Raji (cell line): ENCODE results near the gene CBL.

Experiments
- POLR2A ChIP-seq: IDR thresholded peaks from 2 replicates; pipeline ENCODE4 v1.6.1; 2011; ENCODE audit warnings: low read depth, low read length, control low read depth; ENCODE audit not compliant: insufficient read depth

Gene CBL

GRCh38 chr11:119320776-119321524, 114.8 kb downstream of the CBL start:
- peak; percentile 61 for TF ChIP-seq POLR2A

DNA sequence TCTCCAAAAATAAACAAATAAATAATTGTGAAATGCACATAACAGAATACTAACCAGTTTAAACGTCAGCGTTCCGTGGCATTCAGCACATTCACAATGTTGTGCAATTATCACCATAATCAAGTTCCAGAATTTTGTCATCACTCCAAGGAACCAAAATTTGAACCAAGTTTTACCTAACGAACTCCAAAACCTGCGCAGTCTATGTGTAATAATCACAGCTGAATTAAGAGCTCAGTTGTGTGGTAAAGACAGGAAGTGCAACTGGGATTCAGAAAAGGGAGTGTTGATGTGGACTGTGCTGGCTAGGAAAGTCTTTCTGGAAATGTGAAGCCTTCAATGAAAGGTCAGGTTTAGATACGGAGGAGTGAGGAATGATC, 116.2 kb downstream of the CBL start:
- no peak for TF ChIP-seq POLR2A

GRCh38 chr11:119322921-119323531, 116.9 kb downstream of the CBL start:
- no peak for TF ChIP-seq POLR2A

DNA sequence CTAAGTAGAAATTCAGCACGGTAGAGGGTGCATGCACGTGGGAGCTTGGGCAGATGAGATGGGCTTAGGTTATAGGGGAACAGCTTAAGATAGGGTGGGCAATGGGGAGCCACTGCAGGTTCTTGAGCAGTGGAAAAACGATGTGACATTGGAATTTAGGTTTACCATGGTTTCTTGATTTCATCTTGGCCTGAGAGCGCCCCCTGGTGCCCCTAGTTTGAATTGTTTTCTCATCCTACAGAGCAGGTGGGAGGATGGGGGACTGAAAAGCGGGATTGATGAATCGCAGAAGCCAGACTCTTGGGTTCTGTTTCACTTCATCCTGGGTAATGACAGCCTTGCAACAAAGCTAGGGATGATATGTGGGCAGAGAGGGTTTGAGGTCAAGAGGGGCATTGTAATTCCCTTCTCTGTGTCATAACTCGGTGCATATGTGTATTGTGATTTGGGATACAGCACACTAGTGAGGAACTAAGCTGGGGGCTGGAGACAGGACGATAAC, 117.4 kb downstream of the CBL start:
- TF ChIP-seq POLR2A, result no peak

GRCh38 chr11:119324189-119324588, 118.0 kb downstream of the CBL start:
- TF ChIP-seq POLR2A, result no peak

- no peak for TF ChIP-seq POLR2A
These were observed 123.2 kb downstream of the CBL start for GRCh38 chr11:119329320-119329719.

DNA sequence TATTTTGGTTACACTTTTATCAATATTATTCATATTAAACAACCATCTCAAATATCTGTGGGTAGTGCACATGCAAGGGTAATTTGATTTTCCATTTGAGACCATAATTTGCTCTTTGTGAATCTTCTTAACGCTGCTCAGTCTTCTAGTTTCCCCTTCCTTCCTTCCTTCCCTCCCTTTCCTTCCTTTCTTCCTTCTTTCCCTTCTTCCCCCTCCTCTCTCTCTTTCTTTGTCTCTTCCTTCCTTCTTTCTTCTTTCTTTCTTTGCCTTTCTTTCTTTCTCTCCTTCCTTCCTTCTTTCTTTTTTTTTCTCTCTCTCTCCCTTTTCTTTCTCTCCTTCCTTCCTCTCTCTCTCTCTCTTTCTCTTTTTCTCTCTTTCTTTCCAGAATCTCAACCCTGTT, 124.1 kb downstream of the CBL start:
- no peak for TF ChIP-seq POLR2A

- no peak for TF ChIP-seq POLR2A
These were observed 126.1 kb downstream of the CBL start for GRCh38 chr11:119332111-119332765.

GRCh38 chr11:119334174-119334930, 128.2 kb downstream of the CBL start, which contains the start of gene RNF26:
TSS of gene RNF26 (plus strand) at chr11:119334527. CDS start at chr11:119335123, 596 bp downstream.
- peak; percentile 75 for TF ChIP-seq POLR2A

DNA sequence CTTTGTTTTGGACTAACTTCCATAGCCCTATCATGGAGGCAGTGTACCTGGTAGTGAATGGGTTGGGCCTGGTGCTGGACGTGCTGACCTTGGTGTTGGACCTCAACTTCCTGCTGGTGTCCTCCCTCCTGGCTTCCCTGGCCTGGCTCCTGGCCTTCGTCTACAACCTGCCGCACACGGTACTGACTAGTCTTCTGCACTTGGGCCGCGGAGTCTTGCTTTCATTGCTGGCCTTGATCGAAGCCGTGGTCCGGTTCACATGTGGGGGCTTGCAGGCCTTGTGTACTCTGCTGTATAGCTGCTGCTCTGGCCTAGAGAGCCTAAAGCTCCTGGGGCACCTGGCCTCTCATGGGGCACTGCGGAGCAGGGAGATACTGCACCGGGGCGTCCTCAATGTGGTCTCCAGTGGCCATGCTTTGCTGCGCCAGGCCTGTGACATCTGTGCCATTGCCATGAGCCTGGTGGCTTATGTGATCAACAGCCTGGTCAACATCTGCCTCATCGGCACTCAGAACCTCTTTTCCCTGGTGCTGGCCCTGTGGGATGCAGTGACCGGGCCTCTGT, 129.0 kb downstream of the CBL start:
- TF ChIP-seq POLR2A, result 0 out of 2 replicates have a peak, but pooled peaks have one; percentile 16

DNA sequence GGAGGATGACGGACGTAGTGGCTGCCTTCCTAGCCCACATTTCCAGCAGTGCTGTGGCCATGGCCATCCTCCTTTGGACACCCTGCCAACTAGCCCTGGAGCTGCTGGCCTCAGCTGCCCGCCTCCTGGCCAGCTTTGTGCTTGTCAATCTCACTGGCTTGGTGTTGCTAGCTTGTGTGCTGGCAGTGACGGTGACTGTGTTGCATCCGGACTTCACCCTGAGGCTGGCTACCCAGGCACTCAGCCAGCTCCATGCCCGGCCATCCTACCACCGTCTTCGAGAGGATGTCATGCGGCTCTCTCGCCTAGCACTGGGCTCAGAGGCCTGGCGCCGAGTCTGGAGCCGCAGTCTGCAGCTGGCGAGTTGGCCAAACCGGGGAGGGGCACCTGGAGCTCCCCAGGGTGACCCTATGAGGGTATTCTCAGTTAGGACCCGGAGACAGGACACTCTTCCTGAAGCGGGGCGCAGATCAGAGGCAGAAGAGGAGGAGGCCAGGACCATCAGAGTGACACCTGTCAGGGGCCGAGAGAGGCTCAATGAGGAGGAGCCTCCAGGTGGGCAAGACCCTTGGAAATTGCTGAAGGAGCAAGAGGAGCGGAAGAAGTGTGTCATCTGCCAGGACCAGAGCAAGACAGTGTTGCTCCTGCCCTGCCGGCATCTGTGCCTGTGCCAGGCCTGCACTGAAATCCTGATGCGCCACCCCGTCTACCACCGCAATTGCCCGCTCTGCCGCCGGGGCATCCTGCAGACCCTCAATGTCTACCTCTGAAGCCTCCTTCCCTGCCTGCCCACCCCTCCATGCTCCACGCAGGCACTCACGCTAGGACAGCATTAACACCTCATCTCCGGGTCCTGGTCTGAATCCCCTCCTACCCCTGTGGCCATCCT, 129.8 kb downstream of the CBL start:
- TF ChIP-seq POLR2A, result 0 out of 2 replicates have a peak, but pooled peaks have one; percentile 1

DNA sequence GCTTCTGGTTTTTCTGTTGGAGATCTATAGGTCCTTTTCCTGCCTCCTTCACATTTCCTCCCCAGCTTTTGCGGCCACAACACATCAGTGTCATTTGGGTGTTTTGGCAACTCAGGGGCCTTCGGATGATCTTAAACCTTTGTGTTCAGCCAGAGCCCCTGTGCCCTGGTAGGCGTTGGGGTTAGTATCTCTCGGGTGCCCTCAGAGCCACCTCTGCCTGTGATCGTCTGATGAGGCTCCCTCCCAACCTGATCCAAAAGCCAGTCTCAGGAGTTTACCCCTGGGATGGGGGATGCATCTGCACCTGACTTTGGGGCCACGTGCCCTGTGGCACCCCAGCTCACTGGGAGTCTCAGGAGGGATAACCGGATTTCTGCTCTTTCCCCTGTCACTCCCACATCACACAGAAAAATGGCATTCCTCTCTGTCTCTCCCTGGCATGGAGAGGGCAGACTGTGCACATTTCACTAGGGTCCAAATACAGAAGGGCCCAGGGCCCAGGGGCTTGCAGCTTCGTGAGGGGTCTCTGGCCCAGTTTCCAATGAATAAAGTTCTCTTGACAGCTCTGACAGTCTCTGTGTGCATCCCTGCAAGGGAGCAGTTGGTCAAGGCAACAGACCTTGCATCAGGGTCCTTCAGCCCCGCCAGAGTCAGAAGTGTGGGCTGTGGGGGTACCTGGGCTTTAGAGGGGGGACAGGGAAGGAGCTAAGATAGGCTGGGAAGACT, 130.8 kb downstream of the CBL start:
- TF ChIP-seq POLR2A, result no peak

DNA sequence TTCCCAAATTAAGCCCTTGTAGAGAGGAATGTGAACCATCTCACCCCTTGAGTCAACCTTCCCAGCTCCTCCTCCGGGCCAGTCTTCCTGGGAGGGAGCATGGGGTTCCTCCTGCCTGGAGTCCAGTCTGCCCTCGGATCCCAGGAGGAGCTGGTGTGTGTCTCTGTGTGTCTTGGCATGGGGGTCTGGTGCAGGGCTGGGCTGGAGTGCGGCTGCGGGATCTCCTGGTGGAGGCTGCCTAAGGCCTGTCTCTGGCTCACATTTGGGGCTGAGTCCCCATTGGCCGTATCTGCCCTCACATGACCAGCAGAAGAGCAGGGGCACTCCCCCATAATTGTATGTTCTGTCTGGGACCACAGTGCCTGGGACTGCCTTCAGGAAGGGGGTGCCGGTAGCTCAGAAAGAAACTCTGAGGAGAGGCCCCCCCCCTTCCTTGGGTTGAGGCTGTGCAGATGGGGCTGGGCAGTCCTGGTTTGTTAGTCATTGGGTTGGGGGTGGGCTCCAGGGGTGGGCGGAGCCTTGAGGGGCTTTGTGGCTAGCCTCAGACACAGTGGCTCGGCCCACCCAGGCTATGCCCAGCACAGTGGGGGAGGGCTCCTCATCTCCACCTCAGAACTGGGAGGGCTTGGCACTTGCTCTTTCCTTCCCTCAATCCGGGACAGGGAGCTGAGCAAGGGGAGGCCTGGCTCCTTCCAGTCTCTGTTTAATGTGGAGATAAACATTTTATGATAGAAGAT, 131.6 kb downstream of the CBL start:
- 0 out of 2 replicates have a peak, but pooled peaks have one; percentile 22 for TF ChIP-seq POLR2A
